Activated CD4-positive, alpha-beta T cell treated with anti-CD3 and anti-CD28 coated beads, Interleukin-2, amount 50 U/mL, for 48 hours (primary cell): ENCODE data around the gene CYB5D1.

Experiments used
- DNase-seq, 2 experiments: peaks; one replicate each; pipeline ENCODE4 v3.0.0-alpha.2; 2020

The CYB5D1 gene

DNA sequence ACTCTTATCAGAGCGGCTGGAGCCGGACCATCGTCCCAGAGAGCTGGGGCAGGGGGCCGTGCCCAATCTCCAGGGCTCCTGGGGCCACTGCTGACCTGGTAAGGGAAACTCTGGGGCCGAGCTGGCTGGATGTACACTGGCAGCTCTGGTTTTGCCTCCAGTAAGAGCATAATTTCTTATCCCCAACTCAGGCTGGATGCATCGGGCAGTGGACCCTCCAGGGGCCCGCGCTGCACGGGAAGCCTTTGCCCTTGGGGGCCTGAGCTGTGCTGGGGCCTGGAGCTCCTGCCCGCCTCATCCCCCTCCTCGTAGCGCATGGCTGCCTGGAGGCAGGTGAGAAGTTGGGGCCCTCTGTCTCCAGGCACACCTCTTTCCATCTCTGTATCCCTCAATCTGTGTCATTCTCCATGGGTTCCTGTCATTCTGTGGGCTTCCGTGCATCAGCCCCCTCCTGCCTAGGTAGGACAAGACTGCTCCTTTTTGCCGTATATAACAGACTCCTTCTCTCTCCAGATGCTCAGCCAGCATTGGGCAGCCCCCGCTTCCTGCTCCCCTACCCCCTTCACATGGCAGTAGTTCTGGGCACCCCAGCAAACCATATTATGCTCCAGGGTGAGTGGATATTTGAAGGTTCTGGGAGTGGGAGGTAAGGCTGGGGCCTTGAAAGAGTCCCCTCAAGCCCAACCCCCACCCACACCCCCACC, 12.3 kb upstream of the CYB5D1 start:
- DNase-seq, result no peak

DNA sequence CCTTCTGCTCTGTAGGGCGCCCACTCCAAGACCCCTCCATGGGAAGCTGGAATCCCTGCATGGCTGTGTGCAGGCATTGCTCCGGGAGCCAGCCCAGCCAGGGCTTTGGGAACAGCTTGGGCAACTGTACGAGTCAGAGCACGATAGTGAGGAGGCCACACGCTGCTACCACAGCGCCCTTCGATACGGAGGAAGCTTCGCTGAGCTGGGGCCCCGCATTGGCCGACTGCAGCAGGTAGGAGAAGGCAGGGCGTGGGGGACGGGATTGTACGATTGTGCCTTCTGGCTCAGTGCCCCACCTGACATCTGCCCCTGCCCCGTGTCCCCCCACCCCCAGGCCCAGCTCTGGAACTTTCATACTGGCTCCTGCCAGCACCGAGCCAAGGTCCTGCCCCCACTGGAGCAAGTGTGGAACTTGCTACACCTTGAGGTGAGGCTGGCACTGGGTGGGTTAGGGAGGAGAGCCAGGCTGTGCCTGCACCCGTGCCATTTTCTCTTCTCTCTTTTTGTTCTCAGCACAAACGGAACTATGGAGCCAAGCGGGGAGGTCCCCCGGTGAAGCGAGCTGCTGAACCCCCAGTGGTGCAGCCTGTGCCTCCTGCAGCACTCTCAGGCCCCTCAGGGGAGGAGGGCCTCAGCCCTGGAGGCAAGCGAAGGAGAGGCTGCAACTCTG, 11.6 kb upstream of the CYB5D1 start:
- no peak for DNase-seq

DNA sequence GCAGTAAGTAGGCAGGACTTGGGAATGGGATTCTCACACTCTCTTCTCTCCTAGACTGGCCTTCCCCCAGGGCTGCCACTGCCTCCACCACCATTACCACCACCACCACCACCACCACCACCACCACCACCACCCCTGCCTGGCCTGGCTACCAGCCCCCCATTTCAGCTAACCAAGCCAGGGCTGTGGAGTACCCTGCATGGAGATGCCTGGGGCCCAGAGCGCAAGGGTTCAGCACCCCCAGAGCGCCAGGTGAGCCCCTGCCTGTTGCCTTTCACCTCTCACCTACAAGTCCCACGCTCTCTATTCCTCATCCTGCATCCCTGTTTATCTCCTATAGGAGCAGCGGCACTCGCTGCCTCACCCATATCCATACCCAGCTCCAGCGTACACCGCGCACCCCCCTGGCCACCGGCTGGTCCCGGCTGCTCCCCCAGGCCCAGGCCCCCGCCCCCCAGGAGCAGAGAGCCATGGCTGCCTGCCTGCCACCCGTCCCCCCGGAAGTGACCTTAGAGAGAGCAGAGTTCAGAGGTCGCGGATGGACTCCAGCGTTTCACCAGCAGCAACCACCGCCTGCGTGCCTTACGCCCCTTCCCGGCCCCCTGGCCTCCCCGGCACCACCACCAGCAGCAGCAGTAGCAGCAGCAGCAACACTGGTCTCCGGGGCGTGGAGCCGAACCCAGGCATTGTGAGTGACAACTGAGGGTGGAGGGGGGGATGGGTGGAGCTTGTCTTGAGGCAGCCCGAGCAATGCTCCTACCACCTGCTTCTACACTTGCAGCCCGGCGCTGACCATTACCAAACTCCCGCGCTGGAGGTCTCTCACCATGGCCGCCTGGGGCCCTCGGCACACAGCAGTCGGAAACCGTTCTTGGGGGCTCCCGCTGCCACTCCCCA, 10.8 kb upstream of the CYB5D1 start:
- no peak for DNase-seq

DNA sequence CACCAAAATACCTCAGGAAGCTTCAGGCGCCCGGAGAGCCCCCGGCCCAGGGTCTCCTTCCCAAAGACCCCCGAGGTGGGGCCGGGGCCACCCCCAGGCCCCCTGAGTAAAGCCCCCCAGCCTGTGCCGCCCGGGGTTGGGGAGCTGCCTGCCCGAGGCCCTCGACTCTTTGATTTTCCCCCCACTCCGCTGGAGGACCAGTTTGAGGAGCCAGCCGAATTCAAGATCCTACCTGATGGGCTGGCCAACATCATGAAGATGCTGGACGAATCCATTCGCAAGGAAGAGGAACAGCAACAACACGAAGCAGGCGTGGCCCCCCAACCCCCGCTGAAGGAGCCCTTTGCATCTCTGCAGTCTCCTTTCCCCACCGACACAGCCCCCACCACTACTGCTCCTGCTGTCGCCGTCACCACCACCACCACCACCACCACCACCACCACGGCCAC, 9.6 kb upstream of the CYB5D1 start:
- DNase-seq, result no peak

DNA sequence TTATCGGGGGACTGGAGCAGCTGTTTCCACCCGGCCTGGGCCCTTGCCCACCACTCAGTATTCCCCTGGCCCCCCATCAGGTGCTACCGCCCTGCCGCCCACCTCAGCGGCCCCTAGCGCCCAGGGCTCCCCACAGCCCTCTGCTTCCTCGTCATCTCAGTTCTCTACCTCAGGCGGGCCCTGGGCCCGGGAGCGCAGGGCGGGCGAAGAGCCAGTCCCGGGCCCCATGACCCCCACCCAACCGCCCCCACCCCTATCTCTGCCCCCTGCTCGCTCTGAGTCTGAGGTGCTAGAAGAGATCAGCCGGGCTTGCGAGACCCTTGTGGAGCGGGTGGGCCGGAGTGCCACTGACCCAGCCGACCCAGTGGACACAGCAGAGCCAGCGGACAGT, 9.1 kb upstream of the CYB5D1 start:
- DNase-seq, result no peak

DNA sequence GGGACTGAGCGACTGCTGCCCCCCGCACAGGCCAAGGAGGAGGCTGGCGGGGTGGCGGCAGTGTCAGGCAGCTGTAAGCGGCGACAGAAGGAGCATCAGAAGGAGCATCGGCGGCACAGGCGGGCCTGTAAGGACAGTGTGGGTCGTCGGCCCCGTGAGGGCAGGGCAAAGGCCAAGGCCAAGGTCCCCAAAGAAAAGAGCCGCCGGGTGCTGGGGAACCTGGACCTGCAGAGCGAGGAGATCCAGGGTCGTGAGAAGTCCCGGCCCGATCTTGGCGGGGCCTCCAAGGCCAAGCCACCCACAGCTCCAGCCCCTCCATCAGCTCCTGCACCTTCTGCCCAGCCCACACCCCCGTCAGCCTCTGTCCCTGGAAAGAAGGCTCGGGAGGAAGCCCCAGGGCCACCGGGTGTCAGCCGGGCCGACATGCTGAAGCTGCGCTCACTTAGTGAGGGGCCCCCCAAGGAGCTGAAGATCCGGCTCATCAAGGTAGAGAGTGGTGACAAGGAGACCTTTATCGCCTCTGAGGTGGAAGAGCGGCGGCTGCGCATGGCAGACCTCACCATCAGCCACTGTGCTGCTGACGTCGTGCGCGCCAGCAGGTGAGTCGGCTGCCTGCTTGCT, 8.6 kb upstream of the CYB5D1 start:
- no peak for DNase-seq

DNA sequence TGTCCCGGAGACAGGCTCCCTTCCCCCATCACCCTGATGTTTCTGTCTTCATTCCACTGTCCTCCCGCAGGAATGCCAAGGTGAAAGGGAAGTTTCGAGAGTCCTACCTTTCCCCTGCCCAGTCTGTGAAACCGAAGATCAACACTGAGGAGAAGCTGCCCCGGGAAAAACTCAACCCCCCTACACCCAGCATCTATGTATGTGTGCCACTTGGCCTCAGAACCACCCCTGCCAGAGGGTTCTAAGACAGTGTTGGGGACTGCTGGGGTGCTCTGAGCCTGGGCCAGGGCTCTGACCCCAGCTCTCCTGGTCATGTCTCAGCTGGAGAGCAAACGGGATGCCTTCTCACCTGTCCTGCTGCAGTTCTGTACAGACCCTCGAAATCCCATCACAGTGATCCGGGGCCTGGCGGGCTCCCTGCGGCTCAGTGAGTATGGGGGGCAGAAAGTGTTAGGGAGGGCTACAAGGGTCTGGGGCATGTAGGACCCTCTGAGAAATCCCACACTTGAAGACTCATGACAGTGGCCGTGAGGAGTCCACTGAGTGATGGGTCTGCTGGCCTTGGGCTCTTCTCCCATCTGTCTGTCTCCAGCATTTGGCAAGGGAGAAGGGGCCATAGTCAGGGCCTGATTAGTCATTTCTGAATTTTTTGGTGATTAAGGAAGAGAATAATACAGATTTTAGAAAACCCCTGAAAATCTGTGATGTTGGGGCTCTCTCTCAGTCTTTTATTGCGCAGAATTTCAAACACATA, 7.9 kb upstream of the CYB5D1 start:
- DNase-seq, result no peak

DNA sequence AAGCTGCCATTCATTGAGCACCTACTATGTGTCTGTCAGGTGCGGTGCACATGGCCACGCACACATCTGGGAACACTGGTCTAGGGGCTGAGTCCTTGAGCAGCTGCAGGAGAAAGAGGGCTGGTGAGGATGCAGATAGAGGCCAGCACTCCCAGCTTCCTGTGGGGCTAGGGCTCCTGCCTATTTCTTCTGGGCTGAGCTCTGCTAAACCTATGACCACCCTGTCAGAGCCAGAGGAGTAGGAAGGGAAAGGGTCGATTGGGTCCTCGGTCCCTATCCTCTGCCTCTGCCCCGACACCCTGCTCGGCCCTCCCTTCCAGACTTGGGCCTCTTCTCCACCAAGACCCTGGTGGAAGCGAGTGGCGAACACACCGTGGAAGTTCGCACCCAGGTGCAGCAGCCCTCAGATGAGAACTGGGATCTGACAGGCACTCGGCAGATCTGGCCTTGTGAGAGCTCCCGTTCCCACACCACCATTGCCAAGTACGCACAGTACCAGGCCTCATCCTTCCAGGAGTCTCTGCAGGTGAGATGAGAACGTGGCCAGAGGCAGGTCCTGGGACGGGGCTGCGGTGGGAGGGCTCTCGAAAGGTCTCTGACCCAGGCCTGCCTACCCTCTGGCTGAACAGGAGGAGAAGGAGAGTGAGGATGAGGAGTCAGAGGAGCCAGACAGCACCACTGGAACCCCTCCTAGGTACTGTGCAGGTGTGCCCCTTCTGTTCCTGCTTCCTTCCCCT, 6.9 kb upstream of the CYB5D1 start:
- no peak for DNase-seq

DNA sequence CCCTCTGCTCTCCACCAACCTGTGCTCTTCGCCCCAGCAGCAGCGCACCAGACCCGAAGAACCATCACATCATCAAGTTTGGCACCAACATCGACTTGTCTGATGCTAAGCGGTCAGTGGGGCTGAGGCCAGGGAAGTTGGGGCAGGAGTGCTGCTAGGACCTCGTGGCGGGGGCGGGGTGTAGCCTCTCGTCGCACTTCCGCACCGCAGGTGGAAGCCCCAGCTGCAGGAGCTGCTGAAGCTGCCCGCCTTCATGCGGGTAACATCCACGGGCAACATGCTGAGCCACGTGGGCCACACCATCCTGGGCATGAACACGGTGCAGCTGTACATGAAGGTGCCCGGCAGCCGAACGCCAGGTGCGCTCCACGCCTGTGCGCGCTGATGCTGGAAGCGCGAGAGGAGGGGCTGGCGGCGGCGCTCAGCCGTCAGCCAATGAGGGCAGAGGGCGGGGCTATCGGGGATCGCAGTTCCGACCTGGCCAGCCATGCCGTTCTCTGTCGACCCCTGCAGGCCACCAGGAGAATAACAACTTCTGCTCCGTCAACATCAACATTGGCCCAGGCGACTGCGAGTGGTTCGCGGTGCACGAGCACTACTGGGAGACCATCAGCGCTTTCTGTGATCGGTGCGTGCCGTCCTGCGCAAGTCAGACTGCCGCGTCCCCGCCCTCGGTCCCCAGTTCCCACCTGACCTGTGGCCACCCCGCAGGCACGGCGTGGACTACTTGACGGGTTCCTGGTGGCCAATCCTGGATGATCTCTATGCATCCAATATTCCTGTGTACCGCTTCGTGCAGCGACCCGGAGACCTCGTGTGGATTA, 6.2 kb upstream of the CYB5D1 start:
- DNase-seq, result peak; percentile 93 to 94

DNA sequence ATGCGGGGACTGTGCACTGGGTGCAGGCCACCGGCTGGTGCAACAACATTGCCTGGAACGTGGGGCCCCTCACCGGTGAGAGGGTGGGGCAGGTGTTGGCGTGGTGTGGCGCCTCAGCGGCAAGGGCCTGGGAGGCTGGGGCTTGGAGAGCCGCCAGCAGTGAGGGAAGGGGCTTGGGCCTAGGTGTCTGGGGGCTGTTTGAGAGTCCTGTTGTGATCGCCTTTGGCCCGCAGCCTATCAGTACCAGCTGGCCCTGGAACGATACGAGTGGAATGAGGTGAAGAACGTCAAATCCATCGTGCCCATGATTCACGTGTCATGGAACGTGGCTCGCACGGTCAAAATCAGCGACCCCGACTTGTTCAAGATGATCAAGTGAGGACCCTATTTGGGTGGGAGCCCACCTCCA, 5.5 kb upstream of the CYB5D1 start:
- no peak for DNase-seq

DNA sequence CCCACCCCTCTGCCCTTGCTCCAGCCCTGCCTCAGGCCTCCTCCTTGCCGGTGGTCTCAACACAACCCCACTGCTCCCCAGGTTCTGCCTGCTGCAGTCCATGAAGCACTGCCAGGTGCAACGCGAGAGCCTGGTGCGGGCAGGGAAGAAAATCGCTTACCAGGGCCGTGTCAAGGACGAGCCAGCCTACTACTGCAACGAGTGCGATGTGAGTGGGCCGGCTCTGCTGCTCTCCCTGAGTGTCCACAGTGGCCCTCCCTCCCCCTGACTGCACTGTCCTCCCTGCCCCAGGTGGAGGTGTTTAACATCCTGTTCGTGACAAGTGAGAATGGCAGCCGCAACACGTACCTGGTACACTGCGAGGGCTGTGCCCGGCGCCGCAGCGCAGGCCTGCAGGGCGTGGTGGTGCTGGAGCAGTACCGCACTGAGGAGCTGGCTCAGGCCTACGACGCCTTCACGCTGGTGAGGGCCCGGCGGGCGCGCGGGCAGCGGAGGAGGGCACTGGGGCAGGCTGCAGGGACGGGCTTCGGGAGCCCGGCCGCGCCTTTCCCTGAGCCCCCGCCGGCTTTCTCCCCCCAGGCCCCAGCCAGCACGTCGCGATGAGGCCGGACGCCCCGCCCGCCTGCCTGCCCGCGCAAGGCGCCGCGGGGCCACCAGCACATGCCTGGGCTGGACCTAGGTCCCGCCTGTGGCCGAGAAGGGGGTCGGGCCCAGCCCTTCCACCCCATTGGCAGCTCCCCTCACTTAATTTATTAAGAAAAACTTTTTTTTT, 4.7 kb upstream of the CYB5D1 start:
- no peak for DNase-seq

DNA sequence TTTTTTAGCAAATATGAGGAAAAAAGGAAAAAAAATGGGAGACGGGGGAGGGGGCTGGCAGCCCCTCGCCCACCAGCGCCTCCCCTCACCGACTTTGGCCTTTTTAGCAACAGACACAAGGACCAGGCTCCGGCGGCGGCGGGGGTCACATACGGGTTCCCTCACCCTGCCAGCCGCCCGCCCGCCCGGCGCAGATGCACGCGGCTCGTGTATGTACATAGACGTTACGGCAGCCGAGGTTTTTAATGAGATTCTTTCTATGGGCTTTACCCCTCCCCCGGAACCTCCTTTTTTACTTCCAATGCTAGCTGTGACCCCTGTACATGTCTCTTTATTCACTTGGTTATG, 4.1 kb upstream of the CYB5D1 start:
- no peak for DNase-seq

DNA sequence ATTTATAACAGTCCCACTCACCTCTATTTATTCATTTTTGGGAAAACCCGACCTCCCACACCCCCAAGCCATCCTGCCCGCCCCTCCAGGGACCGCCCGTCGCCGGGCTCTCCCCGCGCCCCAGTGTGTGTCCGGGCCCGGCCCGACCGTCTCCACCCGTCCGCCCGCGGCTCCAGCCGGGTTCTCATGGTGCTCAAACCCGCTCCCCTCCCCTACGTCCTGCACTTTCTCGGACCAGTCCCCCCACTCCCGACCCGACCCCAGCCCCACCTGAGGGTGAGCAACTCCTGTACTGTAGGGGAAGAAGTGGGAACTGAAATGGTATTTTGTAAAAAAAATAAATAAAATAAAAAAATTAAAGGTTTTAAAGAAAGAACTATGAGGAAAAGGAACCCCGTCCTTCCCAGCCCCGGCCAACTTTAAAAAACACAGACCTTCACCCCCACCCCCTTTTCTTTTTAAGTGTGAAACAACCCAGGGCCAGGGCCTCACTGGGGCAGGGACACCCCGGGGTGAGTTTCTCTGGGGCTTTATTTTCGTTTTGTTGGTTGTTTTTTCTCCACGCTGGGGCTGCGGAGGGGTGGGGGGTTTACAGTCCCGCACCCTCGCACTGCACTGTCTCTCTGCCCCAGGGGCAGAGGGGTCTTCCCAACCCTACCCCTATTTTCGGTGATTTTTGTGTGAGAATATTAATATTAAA, 3.6 kb upstream of the CYB5D1 start:
- DNase-seq, result no peak

DNA sequence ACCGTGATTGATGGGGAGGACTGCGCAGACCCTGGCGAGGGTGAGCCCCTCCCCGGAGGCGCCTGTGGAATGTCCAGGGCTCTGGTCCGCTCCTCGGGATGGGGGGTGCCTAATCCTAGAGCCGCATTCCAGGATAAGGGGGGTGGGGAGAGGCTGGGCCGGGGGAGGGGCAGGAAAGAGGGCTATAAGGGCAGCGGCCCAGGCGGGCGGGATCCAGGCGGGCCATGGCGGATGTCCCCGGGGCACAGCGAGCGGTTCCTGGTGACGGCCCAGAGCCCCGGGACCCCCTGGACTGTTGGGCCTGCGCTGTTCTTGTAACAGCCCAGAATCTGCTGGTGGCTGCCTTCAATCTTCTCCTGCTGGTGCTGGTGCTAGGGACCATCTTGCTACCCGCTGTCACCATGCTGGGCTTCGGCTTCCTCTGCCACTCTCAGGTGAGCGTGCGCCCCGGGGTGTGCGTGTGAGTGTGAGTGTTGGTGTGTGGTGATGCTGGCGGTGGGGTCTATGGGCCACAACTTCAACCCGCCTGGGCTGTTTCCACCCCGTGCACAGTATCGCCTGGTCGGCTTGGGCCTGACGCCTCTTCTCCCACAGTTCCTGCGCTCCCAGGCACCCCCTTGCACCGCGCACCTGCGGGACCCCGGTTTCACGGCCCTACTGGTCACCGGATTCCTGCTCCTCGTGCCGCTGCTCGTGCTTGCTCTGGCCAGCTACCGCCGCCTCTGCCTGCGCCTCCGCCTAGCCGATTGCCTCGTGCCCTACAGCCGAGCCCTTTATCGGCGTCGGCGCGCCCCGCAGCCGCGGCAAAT, 2.7 kb upstream of the CYB5D1 start, which contains the start of gene TMEM88:
TSS of gene TMEM88 (plus strand) at position 216 of the 809 bp plus-strand sequence. CDS start at position 225, 9 bp downstream.
- DNase-seq, result no peak

DNA sequence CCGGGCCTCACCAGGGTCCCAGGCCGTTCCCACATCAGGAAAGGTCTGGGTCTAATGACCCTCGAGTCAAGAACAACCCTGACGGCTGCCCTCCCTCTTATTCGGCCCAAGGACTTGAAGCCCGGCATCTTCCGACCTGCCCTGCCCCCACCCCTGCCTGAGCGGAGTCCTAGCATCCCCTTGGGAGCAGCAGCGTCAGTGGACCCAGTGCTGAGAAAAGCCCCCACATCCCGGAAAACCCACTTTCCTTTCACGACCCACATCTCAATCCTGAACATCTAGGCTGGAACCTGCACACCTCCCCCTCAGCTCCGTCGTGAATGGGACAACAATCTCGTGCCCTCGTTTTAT, 2.2 kb upstream of the CYB5D1 start:
- DNase-seq, result no peak

DNA sequence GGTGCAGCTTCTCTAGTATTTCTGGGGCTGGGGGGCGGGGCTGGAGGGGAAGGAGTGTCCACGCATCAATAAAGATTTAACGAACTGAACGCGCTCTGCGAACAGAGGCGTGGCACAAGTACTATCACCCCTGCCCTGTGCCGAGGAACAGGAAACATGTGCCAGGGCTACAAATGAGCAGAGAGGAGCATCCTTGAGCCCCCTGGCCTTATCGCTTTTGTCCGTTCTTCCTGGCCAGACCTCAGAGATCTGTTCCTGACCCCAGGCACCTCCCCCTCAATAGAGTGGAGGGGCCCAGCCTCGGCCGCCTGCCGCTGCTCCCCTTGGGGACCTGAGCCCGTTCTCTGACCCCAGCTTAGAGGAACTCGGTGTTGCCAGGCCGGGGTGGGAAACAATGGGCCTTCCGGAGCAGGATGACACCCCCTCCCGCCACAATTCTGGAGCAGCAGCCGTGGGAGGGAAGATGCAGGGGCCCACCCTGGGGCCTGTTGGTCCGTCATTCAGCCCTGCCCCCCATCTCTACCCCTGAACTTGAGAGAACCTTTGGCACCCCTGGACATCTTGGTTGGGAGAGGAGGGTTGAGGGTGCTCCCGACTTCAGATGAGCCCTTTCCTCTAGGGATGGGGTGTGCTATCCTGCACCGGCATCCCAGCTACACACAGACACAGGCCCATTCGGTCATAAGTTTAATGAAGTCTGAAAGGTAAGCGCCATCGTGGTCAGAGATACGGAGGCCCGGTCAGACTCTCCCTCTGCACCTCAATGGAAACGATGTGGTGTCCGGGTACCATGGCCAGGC, 1.6 kb upstream of the CYB5D1 start:
- peak; percentile 38 to 45 for DNase-seq
